GM21447 (cell line): ENCODE data around the gene PDIK1L.

ENCODE experiments used
- ATAC-seq: cut with Tn5 transposase; IDR thresholded peaks from one replicate; pipeline ENCODE4 v1.9.1; 2021; ENCODE audit not compliant: unreplicated experiment

The PDIK1L gene

GRCh38 chr1:26121854-26122773 is 10.5 kb downstream of the PDIK1L start:
- no peak for ATAC-seq

- no peak for ATAC-seq
Observed at GRCh38 chr1:26122988-26123973, 11.7 kb downstream of the PDIK1L start.

- ATAC-seq: no peak
Observed at GRCh38 chr1:26124418-26125331, 13.1 kb downstream of the PDIK1L start.

- no peak for ATAC-seq
Observed at GRCh38 chr1:26125382-26125781, 13.8 kb downstream of the PDIK1L start.

GRCh38 chr1:26125946-26126320 is 14.3 kb downstream of the PDIK1L start:
- ATAC-seq: no peak

DNA sequence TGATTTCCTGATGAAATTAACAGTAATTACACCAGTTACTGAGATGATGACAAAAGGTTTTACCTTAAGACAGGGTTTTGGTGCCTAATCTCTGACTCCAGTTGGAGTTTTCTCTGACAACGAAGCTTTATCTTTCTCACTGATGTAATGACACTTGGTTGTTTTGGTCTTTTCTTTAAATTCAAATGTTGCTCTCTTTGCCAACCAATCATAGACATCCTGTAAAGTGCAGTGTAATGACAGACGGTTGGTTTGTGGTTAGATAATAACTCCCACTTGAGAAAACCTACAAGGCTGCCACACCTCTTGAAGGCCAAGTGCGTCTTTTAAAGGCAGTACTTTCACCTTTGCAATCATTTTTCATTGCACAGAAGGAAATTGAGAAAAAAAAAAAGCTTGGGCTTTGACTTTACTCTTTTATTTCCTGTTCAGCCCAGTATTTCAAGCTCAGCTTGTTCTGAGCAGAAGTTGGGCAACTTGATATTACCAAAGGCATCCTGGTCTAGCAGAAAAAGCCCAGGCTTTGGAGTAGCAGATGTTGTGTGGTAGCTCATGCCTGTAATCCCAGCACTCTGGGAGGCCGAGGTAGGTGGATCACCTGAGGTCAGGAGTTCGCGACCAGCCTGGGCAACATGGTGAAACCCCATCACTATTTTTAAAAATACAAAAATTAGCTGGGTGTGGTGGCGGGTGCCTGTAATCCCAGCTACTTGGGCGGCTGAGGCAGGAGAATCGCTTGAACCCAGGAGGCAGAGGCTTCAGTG is 14.9 kb downstream of the PDIK1L start:
- no peak for ATAC-seq

DNA sequence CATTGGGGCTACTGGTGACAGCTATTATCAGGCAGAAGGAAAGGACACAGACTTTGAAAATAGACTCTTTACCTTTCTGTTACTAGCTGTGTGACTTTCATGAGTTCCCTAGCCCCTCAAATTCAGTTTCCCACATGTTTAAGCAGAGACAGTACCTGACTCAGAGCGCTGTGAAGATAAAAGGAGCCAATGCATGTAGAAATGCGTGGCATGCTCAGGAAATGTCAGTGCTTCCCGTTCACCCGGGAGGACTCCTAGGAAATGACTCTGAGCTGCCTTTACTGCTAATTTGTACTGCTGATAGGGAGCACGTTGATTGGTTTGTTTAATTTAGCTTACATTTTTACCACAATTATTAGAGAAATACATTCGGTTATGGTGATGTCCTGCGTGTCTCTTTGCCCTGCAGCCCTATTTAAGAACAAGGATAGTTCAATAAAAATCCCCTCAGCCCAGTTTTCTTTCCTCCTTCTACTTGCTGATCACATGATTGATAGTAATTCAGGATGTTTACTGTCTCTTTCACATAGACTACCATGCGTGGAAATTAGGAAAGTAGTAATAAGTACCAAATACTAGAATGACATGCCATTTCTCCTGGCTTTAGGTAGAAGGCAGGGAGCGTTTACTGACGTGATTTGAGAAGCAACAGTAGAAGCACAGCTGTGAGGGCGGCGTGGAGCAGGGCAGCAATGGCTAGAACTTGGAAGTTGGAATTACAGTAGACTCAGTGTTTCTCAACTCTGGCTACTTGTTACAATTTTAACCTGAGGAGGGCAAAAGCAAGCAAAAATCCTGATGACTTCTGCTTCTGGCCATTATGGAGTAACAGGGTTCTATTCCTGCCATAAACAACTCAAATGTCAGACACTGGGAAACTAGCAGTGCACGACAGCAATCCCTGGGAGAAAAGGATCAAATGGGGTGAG is 15.9 kb downstream of the PDIK1L start:
- ATAC-seq: no peak

GRCh38 chr1:26129778-26130177 is 18.2 kb downstream of the PDIK1L start:
- ATAC-seq: no peak

DNA sequence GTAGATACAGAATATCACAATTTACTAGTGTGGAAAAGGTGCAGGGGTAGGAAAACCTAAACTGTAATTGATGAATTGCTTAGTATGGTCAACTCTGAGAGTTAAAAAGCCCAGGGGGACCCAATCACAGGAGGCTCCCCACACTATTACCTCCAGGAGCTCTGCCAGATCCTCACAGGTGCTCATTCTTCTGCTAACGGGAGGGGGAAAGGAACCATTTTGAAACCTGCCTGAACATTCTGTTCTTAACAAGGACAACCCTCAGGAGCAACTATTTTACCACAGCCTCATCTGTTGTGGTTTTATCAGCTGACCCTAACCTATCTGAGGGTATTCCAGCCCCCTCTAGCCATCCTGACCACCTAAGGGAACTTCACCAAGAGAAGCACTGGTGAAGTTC is 19.1 kb downstream of the PDIK1L start:
- no peak for ATAC-seq

DNA sequence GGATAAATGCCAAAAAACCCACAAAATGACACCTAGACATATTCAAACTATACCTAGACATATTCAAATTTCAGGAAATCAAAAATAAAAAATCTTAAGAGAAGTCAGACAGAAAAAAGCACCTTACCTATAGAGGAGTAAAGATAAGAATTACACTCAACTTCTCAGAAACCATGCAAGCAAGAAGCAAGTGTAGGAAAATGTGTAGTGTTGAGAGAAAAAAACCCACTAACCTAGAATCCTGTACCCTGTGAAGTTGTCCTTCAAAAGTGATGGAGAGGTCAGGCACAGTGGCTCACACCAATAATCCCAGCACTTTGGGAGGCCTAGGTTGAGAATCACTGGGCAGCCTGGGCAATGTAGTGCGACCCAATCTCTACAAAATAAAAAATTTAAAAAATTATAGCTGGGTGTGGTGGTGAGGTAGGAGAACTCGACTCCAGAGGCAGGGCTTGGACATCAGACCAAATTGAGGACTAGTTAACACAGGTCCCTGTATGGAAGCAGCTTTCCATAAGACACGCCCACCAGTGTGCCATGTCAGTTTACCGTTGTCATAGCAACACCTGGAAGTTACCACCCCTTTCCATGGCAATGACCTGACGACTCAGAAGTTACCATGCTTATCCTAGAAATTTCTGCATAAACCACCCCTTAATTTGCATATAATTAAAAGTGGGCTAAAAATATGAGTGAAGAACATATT is 20.7 kb downstream of the PDIK1L start:
- ATAC-seq: no peak

DNA sequence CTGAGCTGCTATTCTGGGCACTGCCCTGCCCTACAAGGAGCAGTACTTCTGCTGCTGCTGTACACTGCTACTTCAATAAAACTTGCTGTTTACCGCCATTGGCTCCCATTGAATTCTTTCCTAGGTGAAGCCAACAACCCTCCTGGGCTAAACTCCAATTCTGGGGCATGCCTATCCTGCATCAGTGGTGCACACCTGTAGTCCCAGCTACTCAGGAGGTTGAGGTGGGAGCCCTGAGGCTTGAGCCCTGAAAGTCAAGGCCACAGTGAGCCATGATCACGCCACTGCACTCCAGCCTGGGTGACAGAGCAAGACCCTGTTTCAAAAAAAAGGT is 21.2 kb downstream of the PDIK1L start:
- ATAC-seq: no peak

DNA sequence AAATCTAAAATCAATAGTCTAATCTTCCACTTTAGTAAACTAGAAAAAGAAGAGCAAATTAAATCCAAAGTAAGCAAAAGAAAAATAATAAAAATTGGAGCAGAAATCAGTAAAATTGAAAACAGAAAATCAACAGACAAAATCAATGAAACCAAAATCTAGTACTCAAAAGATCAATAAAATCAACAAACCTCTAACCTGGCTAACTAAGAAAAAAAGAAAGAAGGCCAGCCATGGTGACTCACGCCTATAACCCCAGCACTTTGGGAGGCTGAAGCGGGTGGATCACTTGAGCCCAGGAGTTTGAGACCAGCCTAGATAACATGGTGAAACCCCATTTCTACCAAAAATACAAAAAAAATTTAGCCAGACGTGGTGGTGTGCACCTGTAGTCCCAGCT is 22.8 kb downstream of the PDIK1L start:
- no peak for ATAC-seq

DNA sequence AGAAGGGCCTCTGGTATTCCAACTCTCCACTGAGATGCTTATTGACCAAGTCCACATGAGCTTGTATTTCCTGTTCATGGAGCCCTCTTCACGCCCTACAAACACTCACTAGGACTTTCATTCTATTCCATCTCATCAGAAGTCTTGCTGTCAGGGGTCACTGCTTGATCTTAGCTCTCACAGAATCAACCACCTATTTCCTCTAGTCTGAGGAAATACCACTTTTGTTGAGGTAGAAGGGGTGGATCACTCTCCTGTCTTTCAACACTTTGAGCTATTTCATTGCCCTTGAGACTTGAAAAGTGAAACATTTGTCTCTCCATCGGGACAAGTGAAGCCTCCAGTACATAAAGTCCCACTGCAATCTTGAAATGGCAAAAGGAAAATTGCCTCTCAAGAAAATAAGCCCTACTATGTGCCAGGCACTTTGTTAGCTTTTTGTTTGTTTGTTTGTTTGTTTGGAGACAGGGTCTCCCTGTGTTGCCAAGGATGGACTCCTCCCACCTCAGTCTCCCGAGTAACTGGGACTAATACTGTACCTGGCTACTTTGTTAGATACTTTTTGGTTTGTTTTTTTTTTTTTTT is 27.4 kb downstream of the PDIK1L start:
- ATAC-seq: no peak

GRCh38 chr1:26142159-26142558 is 30.5 kb downstream of the PDIK1L start:
- ATAC-seq: no peak

GRCh38 chr1:26145041-26145959 is 33.7 kb downstream of the PDIK1L start:
- ATAC-seq: no peak

DNA sequence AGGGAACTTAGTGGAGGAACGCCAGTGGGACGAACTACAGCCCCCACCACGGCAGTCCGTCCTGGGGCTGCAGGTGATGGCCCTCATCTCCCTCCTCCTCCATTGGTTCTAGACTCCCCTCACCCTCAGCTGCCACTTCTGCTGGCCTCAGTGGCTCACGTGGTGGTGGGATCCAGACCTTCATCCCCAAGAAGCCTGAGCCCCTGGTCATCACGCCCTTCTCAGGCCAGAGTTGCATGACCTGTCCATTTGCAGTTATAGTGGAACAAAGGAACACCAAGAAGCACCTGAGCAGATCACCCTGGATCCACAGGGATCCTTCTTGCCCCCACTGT is 34.3 kb downstream of the PDIK1L start:
- no peak for ATAC-seq

DNA sequence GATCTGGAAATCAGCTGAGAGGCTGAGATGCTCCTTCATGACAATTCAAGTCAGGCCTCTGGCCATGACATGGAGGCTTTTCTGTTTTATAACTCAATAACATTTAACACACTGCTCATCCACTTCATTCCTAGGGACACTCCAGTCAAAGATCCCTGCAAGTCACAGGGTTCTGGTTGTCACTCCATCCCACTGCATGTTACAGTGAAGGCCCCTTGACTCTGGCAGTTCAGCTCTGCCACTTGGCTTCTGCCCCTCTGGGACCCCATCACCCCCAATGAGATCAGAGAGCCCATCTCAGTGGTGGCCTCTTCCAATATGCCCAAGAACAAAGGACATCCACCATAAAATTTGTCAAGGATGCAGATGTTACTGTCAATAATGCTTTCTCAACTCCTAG is 37.3 kb downstream of the PDIK1L start:
- no peak for ATAC-seq
